Kidney (tissue), 14 donors: ENCODE data around the gene PBX3. TPM values are rescaled to one million over a fixed set of nuclear protein-coding genes. Genes with fewer than 3 reads are reported as not detected.

Experiments
- DNase-seq, 5 donors: peaks; one replicate each; pipeline ENCODE4 v3.0.0-alpha.2; 2013 to 2020
- FAIRE-seq: peaks from 2 replicates; lab custom pipeline; 2012; peaks lifted over from hg19 to GRCh38; lab: Jason Lieb, UNC
- H3K27ac ChIP-seq, 2 donors: one replicate each; pipeline ENCODE4 v1.7.0; 2013; ENCODE audit warnings: low read depth in 2 of 2, low read length in 2 of 2, inconsistent platforms in 1 of 2
- H3K27me3 ChIP-seq: one replicate; pipeline ENCODE4 v1.7.1; 2013; ENCODE audit warnings: low read length, inconsistent platforms; ENCODE audit not compliant: control insufficient read depth, insufficient read depth
- H3K36me3 ChIP-seq, 3 donors: one replicate each; pipeline versions ENCODE4 v1.7.0 to v1.7.1; 2013; ENCODE audit warnings: low read length in 3 of 3, control low read depth in 1 of 3, inconsistent platforms in 1 of 3; ENCODE audit not compliant: insufficient read depth in 3 of 3, control insufficient read depth in 2 of 3
- H3K4me1 ChIP-seq, 3 donors: one replicate each; pipeline versions ENCODE4 v1.7.0 to v1.7.1; 2013; ENCODE audit warnings: low read length in 3 of 3, inconsistent platforms in 1 of 3, low read depth in 1 of 3; ENCODE audit not compliant: control insufficient read depth in 2 of 3, insufficient read depth in 2 of 3
- H3K4me3 ChIP-seq, 3 donors: one replicate each; pipeline versions ENCODE4 v1.7.0 to v1.8.1; 2013; ENCODE audit warnings: low read length in 3 of 3, control low read depth in 1 of 3, inconsistent platforms in 1 of 3
- H3K9ac ChIP-seq, 3 donors: one replicate each; pipeline versions ENCODE4 v1.7.0 to v1.7.1; 2013; ENCODE audit warnings: low read length in 3 of 3, control low read depth in 1 of 3, inconsistent platforms in 1 of 3
- H3K9me3 ChIP-seq, 3 donors: one replicate each; pipeline versions ENCODE4 v1.7.0 to v1.7.1; 2013; ENCODE audit warnings: low read length in 3 of 3, control low read depth in 1 of 3, inconsistent platforms in 1 of 3; ENCODE audit not compliant: control insufficient read depth in 2 of 3, insufficient read depth in 1 of 3
- intact Hi-C: fragments of 100-400 bp; cut with DNase I; formaldehyde crosslinking; loops from one replicate; pipeline ENCODE4 v1.11.1; 2022
- polyA plus RNA-seq: library from polyadenylated mRNA; stranded (reverse); fragments of 350-450 nt; fragmentation: Illumina TruSeq; extraction: RNeasy Lipid Tissue Mini Kit (QIAGEN cat#74804); gene quantifications from one replicate; pipeline ENCODE4 v1.2.3, GENCODE V29; 2014; ENCODE audit warnings: low read depth, low replicate concordance; ENCODE audit not compliant: insufficient read depth
- total RNA-seq: library from RNA; stranded (reverse); fragmentation: NEBNext Ultra II Directional; extraction: Animal tissue kit (Norgen Biotek cat#: 25700); gene quantifications from one replicate; pipeline ENCODE4 v1.2.1, GENCODE V29; 2021
- TF ChIP-seq, protein P1 (sequence below): IDR thresholded peaks from 3 replicates; pipeline ENCODE4 v1.5.1; 2012; ENCODE audit warnings: mild to moderate bottlenecking, moderate library complexity, borderline replicate concordance; ENCODE audit not compliant: insufficient read depth; ENCODE audit errors: extremely low read depth
- donor health status: control.
- donor health status: control.
- donor health status: control.
- donor health status: control.
- donor health status: control.
- donor health status: DM: yes; HTN: yes; CAD: no.
- donor health status: Normal renal cell carcinoma (clear cell type).

PBX3 gene
- total and polyA plus RNA-seq, 2 donors from 2014 or later, result 10.2 to 23.6 TPM

DNA sequence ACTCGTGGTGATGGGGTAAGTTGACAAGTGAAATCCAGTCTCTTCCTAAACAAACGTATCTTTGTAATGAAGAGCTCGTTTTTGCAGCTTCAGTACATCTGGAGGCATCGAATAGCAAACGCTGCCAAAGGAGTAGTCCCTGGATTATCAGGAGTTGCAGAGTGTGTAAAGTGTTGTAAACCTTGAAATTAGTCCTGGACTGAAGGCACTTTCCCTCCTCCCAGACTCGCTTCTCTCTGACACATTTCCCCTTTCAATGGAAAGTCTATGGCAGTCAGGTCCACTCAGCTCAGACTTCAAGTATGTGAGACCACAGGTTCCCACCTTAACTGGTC lies 1.5 kb upstream of the PBX3 start:
- peaks cover 0 to 10% (median 0%) of the 10 kb centered on the region in 3 donors for H3K4me1 ChIP-seq
- H3K9me3 ChIP-seq, result no peaks in the 10 kb centered on the region
- no peaks in the 10 kb centered on the region for H3K27me3 ChIP-seq
- no peak for FAIRE-seq
- peak overlapping the region; percentile 46 to 74 (median 65) for H3K4me3 ChIP-seq
- TF ChIP-seq, protein P1, sequence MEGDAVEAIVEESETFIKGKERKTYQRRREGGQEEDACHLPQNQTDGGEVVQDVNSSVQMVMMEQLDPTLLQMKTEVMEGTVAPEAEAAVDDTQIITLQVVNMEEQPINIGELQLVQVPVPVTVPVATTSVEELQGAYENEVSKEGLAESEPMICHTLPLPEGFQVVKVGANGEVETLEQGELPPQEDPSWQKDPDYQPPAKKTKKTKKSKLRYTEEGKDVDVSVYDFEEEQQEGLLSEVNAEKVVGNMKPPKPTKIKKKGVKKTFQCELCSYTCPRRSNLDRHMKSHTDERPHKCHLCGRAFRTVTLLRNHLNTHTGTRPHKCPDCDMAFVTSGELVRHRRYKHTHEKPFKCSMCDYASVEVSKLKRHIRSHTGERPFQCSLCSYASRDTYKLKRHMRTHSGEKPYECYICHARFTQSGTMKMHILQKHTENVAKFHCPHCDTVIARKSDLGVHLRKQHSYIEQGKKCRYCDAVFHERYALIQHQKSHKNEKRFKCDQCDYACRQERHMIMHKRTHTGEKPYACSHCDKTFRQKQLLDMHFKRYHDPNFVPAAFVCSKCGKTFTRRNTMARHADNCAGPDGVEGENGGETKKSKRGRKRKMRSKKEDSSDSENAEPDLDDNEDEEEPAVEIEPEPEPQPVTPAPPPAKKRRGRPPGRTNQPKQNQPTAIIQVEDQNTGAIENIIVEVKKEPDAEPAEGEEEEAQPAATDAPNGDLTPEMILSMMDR, result no peak
- H3K27ac ChIP-seq, result peak overlapping the region in 1 of 2 donors; percentile 75
- H3K36me3 ChIP-seq, result no peaks in the 10 kb centered on the region
- DNase-seq, result peak in 1 of 5 donors; percentile 30
- intact Hi-C loops, result no loop called here
- H3K9ac ChIP-seq, result no peak overlapping the region

DNA sequence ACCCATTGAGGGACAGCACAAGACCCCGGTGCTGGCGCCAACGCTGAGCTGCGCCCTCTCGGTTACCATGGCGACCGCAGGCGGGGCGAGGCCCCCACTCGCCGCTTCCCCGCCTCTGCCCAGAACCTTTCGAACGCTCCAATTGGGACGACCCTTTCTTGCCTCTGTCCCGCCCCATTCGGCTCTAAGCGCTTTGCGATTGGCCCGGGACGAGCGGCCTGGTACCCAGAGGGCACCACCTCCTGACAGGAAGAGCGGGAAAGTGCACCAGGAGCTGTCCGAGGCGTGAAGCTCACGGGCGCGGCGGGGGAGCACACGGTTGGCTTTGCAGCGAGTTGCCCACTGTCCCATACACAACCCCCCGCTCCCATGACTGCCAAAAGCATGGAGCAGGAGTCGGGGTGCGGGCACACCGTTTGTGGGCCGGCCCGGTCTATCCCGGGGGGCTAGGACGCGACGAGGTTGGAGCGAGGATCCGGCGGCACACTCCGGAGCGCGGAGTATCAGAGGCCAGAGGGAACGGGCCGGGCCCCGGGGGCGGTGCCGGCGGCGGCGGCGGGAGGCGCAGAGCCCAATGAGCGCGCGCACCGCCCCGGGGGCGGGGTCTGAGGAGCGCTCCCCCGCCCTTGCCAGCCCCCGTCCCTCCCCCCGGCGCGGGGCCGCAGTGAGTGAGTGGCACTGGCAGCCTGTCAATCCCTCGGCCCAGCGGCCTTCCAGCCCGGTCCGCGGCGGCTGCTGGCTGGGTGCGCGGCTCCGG lies 978 bp upstream of the PBX3 start:
- TF ChIP-seq, protein P1, result no peak
- DNase-seq, result peak; percentile 93 to 98 (median 96)
- H3K27ac ChIP-seq, result peak overlapping the region in 1 of 2 donors; percentile 75
- FAIRE-seq, result no peak
- H3K4me1 ChIP-seq, result peaks cover 0 to 10% (median 0%) of the 10 kb centered on the region in 3 donors
- no peaks in the 10 kb centered on the region for H3K27me3 ChIP-seq
- H3K9me3 ChIP-seq, result no peaks in the 10 kb centered on the region
- intact Hi-C loops, result no loop called here
- H3K36me3 ChIP-seq, result no peaks in the 10 kb centered on the region
- H3K4me3 ChIP-seq, result peak overlapping the region; percentile 56 to 74 (median 65)
- H3K9ac ChIP-seq, result no peak overlapping the region

DNA sequence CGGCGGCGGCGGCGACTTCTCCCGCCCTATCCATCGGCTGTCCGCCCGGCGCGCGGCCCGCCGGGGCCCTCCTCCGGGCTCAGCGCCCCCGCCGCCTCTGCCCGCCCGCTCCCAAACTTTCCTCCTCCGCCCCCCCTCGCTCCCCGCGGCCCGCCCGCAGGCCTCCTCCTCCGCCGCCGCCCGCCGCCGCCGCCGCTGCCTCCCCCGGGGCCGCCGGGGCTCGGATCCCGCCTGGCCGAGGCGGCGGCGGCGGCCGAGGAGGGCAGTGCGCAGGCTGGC lies 460 bp upstream of the PBX3 start:
- TF ChIP-seq, protein P1, result no peak
- Histone ChIP-seq H3K9ac (no peak overlapping the region), H3K36me3 (no peaks in the 10 kb centered on the region), H3K4me1 (peaks cover 0 to 10% (median 0%) of the 10 kb centered on the region in 3 donors), H3K27ac (no peak overlapping the region), H3K9me3 (no peaks in the 10 kb centered on the region), H3K27me3 (no peaks in the 10 kb centered on the region), H3K4me3 (no peak overlapping the region)
- intact Hi-C loops, result no loop called here
- no peak for FAIRE-seq
- DNase-seq, result no peak
